ENCODE results near the gene DPH6.

DNA sequence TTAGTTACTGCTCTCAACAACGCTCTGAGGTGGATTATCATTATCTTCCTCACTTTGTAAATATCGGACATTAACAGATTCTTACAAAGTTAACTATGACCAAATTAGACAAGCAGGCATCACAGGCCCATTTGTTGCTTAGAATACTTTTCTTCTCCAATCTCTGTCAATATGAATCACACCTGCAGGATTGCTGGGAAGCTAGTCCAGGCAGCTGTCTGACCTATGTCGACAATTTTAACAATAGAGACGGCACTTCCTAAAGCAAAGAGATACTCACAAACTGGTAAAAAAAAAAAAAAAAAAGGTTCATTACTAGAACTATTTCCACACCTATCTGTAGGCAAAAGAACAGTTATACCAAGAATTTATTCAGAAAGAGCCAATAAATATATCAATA, 85.3 kb downstream of the DPH6 start:
- TF ChIP-seq, protein P1, sequence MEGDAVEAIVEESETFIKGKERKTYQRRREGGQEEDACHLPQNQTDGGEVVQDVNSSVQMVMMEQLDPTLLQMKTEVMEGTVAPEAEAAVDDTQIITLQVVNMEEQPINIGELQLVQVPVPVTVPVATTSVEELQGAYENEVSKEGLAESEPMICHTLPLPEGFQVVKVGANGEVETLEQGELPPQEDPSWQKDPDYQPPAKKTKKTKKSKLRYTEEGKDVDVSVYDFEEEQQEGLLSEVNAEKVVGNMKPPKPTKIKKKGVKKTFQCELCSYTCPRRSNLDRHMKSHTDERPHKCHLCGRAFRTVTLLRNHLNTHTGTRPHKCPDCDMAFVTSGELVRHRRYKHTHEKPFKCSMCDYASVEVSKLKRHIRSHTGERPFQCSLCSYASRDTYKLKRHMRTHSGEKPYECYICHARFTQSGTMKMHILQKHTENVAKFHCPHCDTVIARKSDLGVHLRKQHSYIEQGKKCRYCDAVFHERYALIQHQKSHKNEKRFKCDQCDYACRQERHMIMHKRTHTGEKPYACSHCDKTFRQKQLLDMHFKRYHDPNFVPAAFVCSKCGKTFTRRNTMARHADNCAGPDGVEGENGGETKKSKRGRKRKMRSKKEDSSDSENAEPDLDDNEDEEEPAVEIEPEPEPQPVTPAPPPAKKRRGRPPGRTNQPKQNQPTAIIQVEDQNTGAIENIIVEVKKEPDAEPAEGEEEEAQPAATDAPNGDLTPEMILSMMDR (IDR thresholded peaks at IDR 0.05) = no peak
- no peak for TF ChIP-seq POLR2AphosphoS5 (IDR thresholded peaks at IDR 0.05; ENCODE audit: insufficient read depth in 1 of 2, low read depth in 1 of 2)

Measured in vagina (tissue), 2 donors.